ENCODE measurements around the gene RAB41.

GRCh38 chrX:70252491-70252890 is 29.5 kb upstream of the RAB41 start:
- no peak for TF ChIP-seq CTCF (conservative IDR thresholded peaks at IDR 0.05)
- TF ChIP-seq ZFX (IDR thresholded peaks at IDR 0.05), result no peak

Data from C4-2B (cell line).